Bronchial epithelial cell (primary cell): Measurements from ENCODE around the gene COLEC12. TPM values are rescaled to one million over a fixed set of nuclear protein-coding genes. Genes with fewer than 3 reads are reported as not detected.

Experiments used
- DNase-seq: peaks from one replicate; pipeline ENCODE4 v3.0.0-alpha.2; 2010; ENCODE audit warnings: low read depth
- FAIRE-seq: peaks from 2 replicates; lab custom pipeline; 2011; peaks lifted over from hg19 to GRCh38; lab: Jason Lieb, UNC
- H3K27me3 ChIP-seq: 2 replicates; pipeline ENCODE4 v1.5.1; 2011; ENCODE audit warnings: low read length; ENCODE audit not compliant: control insufficient read depth, insufficient read depth
- H3K36me3 ChIP-seq: 2 replicates; pipeline ENCODE4 v1.5.1; 2011; ENCODE audit warnings: low read length; ENCODE audit not compliant: control insufficient read depth, insufficient read depth
- H3K4me3 ChIP-seq: 2 replicates; pipeline ENCODE4 v1.5.1; 2011; ENCODE audit warnings: mild to moderate bottlenecking, low read depth, low read length, control low read depth
- CTCF ChIP-seq: IDR thresholded peaks from 2 replicates; pipeline ENCODE4 v1.5.1; 2011; ENCODE audit warnings: mild to moderate bottlenecking, moderate library complexity, low read length, control low read depth, inconsistent platforms; ENCODE audit not compliant: insufficient read depth, severe bottlenecking
- total RNA-seq: library from RNA; depleted of rRNA; stranded (reverse); fragments of >200 nt; gene quantifications from 2 replicates; pipeline ENCODE4 v1.2.1, GENCODE V29; 2014

COLEC12 gene
- total RNA-seq, 1 donor from 2014 or later = 0.53 TPM

- DNase-seq = no peak
- no peaks in the 10 kb centered on the region for H3K36me3 ChIP-seq
- no peak for TF ChIP-seq CTCF
- FAIRE-seq = no peak
- no peak overlapping the region for H3K4me3 ChIP-seq
- H3K27me3 ChIP-seq = no peaks in the 10 kb centered on the region
Measured at GRCh38 chr18:341102-341501, 159.4 kb downstream of the COLEC12 start.

GRCh38 chr18:340044-340443 lies 160.5 kb downstream of the COLEC12 start:
- FAIRE-seq (no peak), DNase-seq (no peak)
- Histone ChIP-seq H3K36me3 (no peaks in the 10 kb centered on the region), H3K4me3 (no peak overlapping the region), H3K27me3 (no peaks in the 10 kb centered on the region)
- TF ChIP-seq CTCF = no peak

GRCh38 chr18:339200-339599 lies 161.3 kb downstream of the COLEC12 start:
- no peak for FAIRE-seq
- DNase-seq = no peak
- TF ChIP-seq CTCF = no peak

GRCh38 chr18:336713-337112 lies 163.8 kb downstream of the COLEC12 start:
- H3K27me3 ChIP-seq = no peaks in the 10 kb centered on the region
- no peaks in the 10 kb centered on the region for H3K36me3 ChIP-seq
- H3K4me3 ChIP-seq = no peak overlapping the region
- TF ChIP-seq CTCF = no peak
- no peak for DNase-seq
- FAIRE-seq = no peak

More at GRCh38 chr18:339200-339599, 161.3 kb downstream of the COLEC12 start:
- Histone ChIP-seq H3K36me3 (no peaks in the 10 kb centered on the region), H3K4me3 (no peak overlapping the region), H3K27me3 (no peaks in the 10 kb centered on the region)

DNA sequence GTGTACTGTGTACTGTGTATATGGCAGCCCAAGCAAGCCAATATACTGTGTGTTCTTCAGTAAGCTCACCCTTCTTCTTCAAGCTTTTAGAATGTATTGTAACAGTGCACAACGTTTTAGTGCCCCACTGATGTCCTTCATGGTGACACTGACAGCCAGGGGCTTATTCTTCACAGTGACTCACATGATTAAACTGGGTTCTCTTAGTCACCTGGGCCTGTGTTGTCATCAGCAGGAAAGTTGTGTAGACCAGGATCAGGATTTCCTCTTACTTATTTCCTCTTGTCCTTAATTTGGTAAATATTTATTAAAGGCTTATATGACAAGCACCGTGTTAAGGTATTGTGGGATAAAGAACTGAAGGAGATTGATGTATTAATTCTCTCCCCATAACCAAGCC lies 164.8 kb downstream of the COLEC12 start:
- Histone ChIP-seq H3K27me3 (no peaks in the 10 kb centered on the region), H3K4me3 (no peak overlapping the region), H3K36me3 (no peaks in the 10 kb centered on the region)
- DNase-seq (no peak), FAIRE-seq (no peak)
- no peak for TF ChIP-seq CTCF

DNA sequence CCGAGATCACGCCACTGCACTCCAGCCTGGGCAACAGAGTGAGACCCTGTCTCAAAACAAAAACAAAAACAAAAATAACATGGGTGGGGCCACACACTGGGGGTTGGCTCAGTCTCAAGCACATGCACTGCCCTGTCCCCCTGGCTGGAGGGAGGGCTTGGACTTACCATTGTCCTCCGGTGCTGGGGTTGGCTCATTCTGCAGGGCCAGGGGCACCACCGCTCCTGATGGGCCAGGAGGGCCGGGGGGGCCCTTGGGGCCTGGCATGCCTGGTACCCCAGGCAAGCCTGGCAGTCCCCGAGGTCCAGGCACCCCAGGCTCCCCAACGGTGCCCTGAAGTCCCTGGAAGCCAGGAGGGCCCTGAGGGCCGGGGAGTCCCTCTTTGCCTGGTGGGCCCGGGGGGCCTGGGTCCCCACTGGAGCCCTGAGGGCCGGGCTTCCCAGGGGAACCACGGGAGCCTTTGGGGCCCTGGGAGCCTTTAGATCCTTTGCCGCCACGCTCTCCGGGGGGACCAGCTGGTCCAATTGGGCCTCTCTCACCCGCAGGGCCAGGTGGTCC lies 165.8 kb downstream of the COLEC12 start:
- Histone ChIP-seq H3K36me3 (no peaks in the 10 kb centered on the region), H3K4me3 (no peak overlapping the region), H3K27me3 (no peaks in the 10 kb centered on the region)
- DNase-seq = no peak
- FAIRE-seq = no peak
- TF ChIP-seq CTCF = no peak
